CD4-positive, alpha-beta T cell treated with Interleukin-6 for 4 hours (primary cell): ENCODE results near the gene GFY.

Source experiments
- DNase-seq: peaks from one replicate; pipeline ENCODE4 v3.0.0-alpha.2; 2020; ENCODE audit warnings: mixed read lengths

Gene GFY

DNA sequence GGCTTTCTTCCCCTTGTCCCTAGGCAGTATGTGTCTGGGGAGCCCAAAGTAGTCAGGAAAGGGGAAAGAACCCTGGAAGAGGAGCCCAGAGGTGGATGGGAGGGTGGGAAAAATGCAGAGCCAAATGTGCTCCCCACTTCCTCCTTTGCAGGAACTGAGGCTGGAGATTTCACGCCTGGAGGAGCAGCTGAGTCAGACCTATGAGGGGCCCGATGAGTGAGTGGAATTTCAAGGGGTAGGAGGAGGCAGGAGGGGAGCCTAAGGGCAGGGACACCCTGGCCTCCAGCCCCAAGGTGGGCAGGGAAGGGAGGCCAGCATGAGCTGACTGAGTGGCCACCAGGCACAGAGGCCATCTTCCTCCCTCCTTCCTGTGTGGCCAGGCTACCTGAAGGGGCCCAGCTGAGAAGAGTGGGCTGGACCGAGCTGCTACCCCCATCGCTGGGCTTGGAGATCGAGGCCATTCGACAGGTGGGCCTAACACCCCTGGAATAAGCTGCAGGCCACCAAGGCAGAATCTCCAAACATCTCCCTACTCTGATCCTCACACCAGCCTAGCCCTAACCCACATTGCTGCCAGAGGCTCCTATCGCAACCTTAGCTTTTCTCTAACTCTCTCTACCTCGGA, 16.3 kb upstream of the GFY start:
- DNase-seq = no peak

DNA sequence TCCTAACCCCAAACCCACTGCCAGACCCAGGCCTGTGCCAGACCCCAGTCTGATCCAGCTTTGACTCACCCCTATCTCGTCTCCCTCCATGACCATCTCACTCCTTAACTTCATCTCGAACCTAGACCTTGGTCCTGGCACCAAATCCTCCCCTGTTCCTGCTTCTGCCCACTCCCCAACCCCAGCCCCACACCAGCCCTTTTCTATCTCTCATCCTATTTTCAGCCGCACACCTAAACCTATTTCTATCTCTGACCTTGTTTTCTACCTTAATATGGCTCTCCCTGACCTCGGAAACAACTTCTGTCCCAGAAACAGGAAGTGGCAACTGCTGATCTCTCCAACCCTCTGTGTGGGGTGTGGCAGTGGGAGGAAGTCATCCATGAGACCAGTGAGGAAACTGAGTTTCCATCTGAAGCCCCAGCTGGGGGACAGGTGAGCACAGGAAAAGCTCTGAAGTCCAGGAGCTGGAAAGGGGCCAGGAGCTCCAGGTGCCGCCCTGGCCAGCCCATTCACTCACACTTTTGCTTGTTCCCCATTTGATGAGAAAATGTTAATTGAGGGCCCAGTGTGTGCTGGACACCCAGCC, 15.7 kb upstream of the GFY start:
- DNase-seq = peak; percentile 41

DNA sequence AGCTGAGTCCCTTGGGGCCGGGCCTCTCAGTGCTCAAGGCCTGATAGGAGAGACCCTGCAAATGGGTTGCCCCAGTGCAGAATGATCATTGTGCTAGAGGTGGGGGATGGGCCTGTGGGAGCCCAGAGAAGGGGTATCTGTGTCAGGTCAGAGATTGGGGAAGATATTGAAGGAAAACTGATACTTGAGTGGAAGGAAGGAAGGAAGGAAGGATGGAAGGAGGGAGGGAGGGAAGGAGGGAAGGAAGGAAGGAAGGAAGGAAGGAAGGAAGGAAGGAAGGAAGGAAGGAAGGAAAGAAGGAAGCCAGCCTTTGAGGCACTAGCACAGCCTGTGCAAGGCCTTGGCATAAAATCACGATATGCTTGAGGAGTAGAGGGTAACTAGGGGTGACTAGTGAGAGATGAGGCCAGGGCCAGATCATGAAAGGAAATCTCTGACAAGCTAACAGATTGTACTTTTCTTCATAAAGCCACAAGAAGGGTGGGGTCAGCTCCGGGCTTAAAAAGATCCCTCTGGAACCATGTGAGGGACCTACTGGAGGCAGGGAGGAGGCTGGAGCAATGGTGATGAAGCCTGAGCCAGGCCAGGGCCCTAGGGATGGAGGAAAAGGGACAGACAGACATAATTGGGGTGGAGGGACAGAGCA, 13.4 kb upstream of the GFY start:
- no peak for DNase-seq

GRCh38 chr19:49413348-49413747, 11.8 kb upstream of the GFY start:
- no peak for DNase-seq

DNA sequence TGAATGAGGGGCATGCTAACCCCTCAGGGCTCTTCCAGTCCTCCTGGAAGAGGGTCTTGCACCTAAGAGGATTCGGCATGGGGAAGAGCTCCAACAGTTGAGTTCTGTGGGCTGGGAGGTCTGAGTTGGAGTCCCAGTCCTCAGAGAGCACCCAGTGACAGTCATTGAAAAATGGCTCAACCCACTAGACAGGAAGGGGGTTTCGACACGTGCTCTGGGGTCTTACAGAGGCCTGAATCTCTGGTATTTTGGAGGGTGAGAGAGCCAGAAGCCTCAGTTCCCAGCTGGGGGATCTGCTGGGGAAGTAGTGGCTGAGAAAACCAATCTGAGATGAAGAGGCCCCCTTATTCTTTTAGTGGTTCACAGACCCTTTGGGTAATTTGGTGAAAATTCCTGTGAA, 10.9 kb upstream of the GFY start:
- DNase-seq = no peak

GRCh38 chr19:49415102-49415809, 9.9 kb upstream of the GFY start:
- no peak for DNase-seq

DNA sequence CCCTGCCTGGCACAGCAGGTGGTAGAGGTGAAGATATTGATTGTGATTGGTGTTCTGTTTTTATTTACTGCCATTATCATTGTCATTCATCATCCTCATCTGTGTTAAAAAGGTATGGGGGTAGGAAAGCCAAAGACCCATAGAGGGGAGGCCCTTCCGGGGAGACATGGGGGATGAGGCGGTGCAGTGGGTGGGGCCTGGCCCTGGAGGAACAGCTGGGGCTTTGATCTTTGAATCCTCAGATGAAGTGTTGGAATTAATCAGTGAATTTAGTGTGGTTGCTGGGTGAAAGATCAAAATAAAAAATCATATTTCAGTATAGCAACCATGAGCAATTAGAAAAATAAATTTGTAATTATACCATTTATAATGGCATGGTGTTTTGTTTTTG, 9.4 kb upstream of the GFY start:
- DNase-seq = no peak

DNA sequence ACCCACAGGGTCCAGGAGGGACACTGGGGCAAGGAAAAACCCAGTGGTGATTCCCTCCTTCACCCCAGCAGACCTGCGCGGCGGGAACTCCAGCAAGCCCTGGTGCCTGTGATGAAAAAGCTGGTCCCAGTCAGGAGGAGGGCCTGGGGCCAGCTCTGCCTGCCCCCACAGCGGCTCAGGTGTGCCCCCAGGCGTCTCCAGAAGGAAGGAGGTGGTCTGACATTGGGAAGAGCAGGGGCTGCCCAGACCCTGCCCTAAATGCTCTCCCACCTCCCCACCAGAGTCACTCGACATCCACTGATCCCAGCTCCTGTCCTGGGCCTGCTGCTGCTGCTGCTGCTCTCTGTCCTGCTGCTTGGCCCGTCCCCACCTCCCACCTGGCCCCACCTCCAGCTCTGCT, 8.1 kb upstream of the GFY start:
- no peak for DNase-seq

DNA sequence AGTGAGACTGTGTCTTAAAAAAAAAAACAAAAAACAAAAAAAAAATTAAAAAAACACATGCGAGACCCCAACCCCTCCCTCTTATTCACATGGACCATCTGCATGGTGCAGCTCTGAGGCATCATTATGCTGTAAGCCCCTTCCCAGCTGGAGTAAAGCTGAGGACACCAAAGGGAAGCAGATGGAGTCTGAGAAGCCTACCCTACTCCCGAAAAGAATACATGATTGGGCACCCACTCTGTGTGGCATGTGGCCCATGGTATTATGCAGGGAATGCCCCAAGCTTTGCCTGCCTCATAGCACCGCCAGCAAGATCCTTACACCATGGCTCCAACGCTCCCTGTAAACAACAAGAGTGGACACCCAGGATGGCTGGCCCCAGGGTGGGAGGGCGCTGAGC, 6.7 kb upstream of the GFY start:
- no peak for DNase-seq

GRCh38 chr19:49419173-49419572, 6.0 kb upstream of the GFY start:
- DNase-seq = no peak

GRCh38 chr19:49420227-49420626, 5.0 kb upstream of the GFY start:
- DNase-seq = no peak

GRCh38 chr19:49421039-49421877, 3.9 kb upstream of the GFY start:
- peak; percentile 55 for DNase-seq

- no peak for DNase-seq
Measured at GRCh38 chr19:49421878-49422202, 3.3 kb upstream of the GFY start.

GRCh38 chr19:49422407-49423070, 2.6 kb upstream of the GFY start:
- DNase-seq = peak; percentile 58

DNA sequence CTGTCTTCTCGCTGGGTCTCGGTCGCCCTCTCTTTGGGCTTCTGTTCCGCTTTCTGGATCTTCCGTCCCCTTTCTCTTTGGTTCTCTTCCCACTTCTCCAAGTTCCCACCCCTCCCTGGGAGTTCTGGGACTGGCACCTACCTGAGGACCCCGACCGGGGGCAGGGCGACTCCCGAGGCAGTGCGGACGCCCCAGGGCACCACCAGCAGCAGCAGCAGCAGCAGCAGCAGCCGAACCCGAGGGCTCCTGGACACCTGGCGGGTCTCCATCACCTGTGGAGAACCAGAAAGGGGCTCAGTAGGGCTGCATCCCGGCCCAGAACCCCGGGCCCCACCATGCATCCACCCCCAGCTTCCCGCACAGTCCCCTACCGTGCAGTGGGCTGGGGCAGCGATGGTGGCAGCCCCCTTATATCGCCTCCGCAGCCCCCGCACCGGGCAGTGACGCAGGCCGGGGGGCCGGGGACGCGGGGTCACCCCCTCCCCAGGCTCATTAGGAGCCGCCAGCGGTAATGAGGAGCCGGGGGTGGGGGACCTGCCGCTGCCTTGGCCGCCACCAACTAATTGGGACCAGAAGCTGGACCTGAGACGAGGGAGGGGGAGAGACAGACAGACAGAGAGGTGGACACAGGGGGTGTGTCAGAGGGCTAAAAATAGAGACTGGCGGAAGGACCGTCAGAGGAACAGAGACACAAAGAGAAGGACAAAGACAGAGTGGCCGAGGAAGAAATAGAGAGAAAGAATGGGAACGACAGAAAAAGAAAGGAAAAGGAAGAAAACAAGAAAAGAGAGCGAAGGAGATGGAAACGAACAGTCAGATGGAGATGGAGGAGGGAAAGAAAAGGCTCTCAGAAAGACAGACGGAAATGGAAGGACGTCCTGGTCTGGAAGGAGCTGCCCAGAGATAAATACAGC, 1.9 kb upstream of the GFY start, which contains the start of gene PTH2:
PTH2 (minus strand) TSS at position 371 of the 914 bp plus-strand sequence; CDS start at position 269, 102 bp downstream.
- no peak for DNase-seq

GRCh38 chr19:49423985-49424303, 1.2 kb upstream of the GFY start:
- peak; percentile 18 for DNase-seq

GRCh38 chr19:49425922-49426592, 869 bp downstream of the GFY start:
- peak; percentile 24 for DNase-seq

DNA sequence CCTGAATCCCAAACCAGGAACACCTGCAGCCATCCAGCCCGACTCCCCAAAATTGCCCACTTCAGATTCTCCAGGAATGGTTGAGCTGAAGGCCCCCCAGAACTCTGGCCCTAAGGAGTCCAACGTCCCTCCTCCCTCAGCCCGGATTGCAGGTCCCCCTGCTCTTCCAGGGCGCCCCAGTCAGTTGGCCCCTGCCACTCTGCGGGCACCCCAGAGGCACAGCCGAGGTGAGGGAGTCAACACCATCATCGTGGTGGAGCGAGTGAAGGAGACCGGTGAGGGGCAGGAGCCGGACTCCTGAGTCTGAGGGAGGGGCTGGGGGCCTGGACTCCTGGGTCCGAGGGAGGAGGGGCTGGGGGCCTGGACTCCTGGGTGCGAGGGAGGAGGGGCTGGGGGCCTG, 2.2 kb downstream of the GFY start:
- DNase-seq = no peak

GRCh38 chr19:49427855-49428546, 2.8 kb downstream of the GFY start:
- peak; percentile 51 for DNase-seq
